Prostate gland (tissue), 2 donors: ENCODE measurements around the gene MRPS6. TPM values are rescaled to one million over a fixed set of nuclear protein-coding genes. Genes with fewer than 3 reads are reported as not detected.

ENCODE experiments used
- DNase-seq: peaks from one replicate; pipeline ENCODE4 v3.0.0-alpha.2; 2019; ENCODE audit warnings: low spot score
- H3K27ac ChIP-seq, 2 donors: fragments of 200-600 bp; sonication (generic); 2 replicates each; pipeline ENCODE4 v1.5.1; 2017 to 2019
- H3K27me3 ChIP-seq: fragments of 200-600 bp; sonication (generic); replicated peaks from 2 replicates; pipeline ENCODE4 v1.5.1; 2019; ENCODE audit not compliant: insufficient read depth
- H3K36me3 ChIP-seq, 2 donors: fragments of 200-600 bp; sonication (generic); 1 replicate in 1 of 2; 2 replicates in 1 of 2; pipeline versions ENCODE4 v1.5.1 to v1.8.1; 2017 to 2019
- H3K4me1 ChIP-seq: fragments of 200-600 bp; sonication (generic); replicated peaks from 2 replicates; pipeline ENCODE4 v1.5.1; 2019
- H3K4me3 ChIP-seq, 2 donors: fragments of 200-600 bp; sonication (generic); 2 replicates each; pipeline ENCODE4 v1.5.1; 2017 to 2019
- H3K9me3 ChIP-seq: fragments of 200-600 bp; sonication (generic); 2 replicates; pipeline ENCODE4 v1.5.1; 2017
- CTCF ChIP-seq, 4 experiments: fragments of 200-600 bp in 2 of 4; fragments of 450-650 bp in 2 of 4; sonication (generic) in 2 of 4; IDR thresholded peaks; 1 replicate in 3 of 4; 2 replicates in 1 of 4; pipeline ENCODE4 v1.5.1; 2016 to 2019; ENCODE audit warnings: antibody characterized with exemption in 4 of 4, mild to moderate bottlenecking in 2 of 4, moderate library complexity in 2 of 4
- POLR2A ChIP-seq: fragments of 450-650 bp; IDR thresholded peaks from one replicate; pipeline ENCODE4 v1.6.1; 2016; ENCODE audit warnings: antibody characterized with exemption, mild to moderate bottlenecking
- POLR2AphosphoS5 ChIP-seq: sonication (generic); formaldehyde crosslinking; IDR thresholded peaks from one replicate; pipeline ENCODE4 v1.6.1; 2017; ENCODE audit warnings: antibody characterized with exemption
- WGBS: methylation state at CpG from one replicate; pipeline ENCODE4 v1.1.5; 2018; 5-methylcytosine and 5-hydroxymethylcytosine counted together
- intact Hi-C: fragments of 100-400 bp; cut with DNase I; formaldehyde crosslinking; loops from one replicate; pipeline ENCODE4 v1.14.2; 2022
- total RNA-seq, 2 donors: library from RNA; depleted of rRNA; stranded (reverse); fragments of >200 nt; gene quantifications; one replicate each; pipeline ENCODE4 v1.1.0, GENCODE V29; 2016

Gene MRPS6
- total RNA-seq, 2 donors from 2014 or later, result 24.9 to 75.8 TPM

- TF ChIP-seq POLR2A (no peak), POLR2AphosphoS5 (no peak), CTCF (IDR thresholded peaks at IDR 0.05) (no peak)
These were observed 57.3 kb downstream of the MRPS6 start for GRCh38 chr21:34130716-34130985.

GRCh38 chr21:34131586-34131985 lies 58.2 kb downstream of the MRPS6 start:
- Histone ChIP-seq H3K4me1 (no peaks in the 10 kb centered on the region), H3K27me3 (no peaks in the 10 kb centered on the region), H3K4me3 (no peak overlapping the region), H3K27ac (no peak overlapping the region), H3K36me3 (no peaks in the 10 kb centered on the region), H3K9me3 (no peaks in the 10 kb centered on the region)
- WGBS, result 92% methylated on average over 4 of the region's 4 CpGs
- no peak for DNase-seq
- no peak for TF ChIP-seq POLR2A
- TF ChIP-seq POLR2AphosphoS5, result no peak
- TF ChIP-seq CTCF (IDR thresholded peaks at IDR 0.05), result no peak
- intact Hi-C loops, result no loop called here

More at GRCh38 chr21:34130716-34130985, 57.3 kb downstream of the MRPS6 start:
- no peaks in the 10 kb centered on the region for H3K4me1 ChIP-seq
- WGBS, result 66% methylated on average over 2 of the region's 2 CpGs
- no peaks in the 10 kb centered on the region for H3K27me3 ChIP-seq
- DNase-seq, result no peak
- no peaks in the 10 kb centered on the region for H3K36me3 ChIP-seq
- H3K9me3 ChIP-seq, result no peaks in the 10 kb centered on the region
- intact Hi-C loops, result no loop called here
- H3K27ac ChIP-seq, result peak overlapping the region in 1 of 2 donors; percentile 63
- no peak overlapping the region for H3K4me3 ChIP-seq

- no peak for DNase-seq
- no peaks in the 10 kb centered on the region for H3K4me1 ChIP-seq
These were observed 58.8 kb downstream of the MRPS6 start for GRCh38 chr21:34132202-34132601.

GRCh38 chr21:34132926-34133325 lies 59.5 kb downstream of the MRPS6 start:
- H3K27ac ChIP-seq, result no peak overlapping the region
- no peaks in the 10 kb centered on the region for H3K4me1 ChIP-seq
- WGBS, result 91% methylated on average over 4 of the region's 4 CpGs
- DNase-seq, result no peak
- no peaks in the 10 kb centered on the region for H3K27me3 ChIP-seq
- no peaks in the 10 kb centered on the region for H3K36me3 ChIP-seq
- H3K9me3 ChIP-seq, result no peaks in the 10 kb centered on the region
- TF ChIP-seq CTCF (IDR thresholded peaks at IDR 0.05) (no peak), POLR2AphosphoS5 (no peak), POLR2A (no peak)
- no peak overlapping the region for H3K4me3 ChIP-seq
- intact Hi-C loops, result no loop called here

More at GRCh38 chr21:34132202-34132601, 58.8 kb downstream of the MRPS6 start:
- Histone ChIP-seq H3K27me3 (no peaks in the 10 kb centered on the region), H3K27ac (no peak overlapping the region), H3K4me3 (no peak overlapping the region), H3K36me3 (no peaks in the 10 kb centered on the region), H3K9me3 (no peaks in the 10 kb centered on the region)
- 92% methylated on average over 13 of the region's 13 CpGs for WGBS
- intact Hi-C loops, result no loop called here
- TF ChIP-seq POLR2A (no peak), CTCF (IDR thresholded peaks at IDR 0.05) (no peak), POLR2AphosphoS5 (no peak)

- WGBS, result 65% methylated on average over 1 of the region's 1 CpG
- Histone ChIP-seq H3K9me3 (no peaks in the 10 kb centered on the region), H3K27me3 (no peaks in the 10 kb centered on the region), H3K36me3 (no peaks in the 10 kb centered on the region), H3K4me1 (no peaks in the 10 kb centered on the region), H3K27ac (no peak overlapping the region), H3K4me3 (no peak overlapping the region)
- TF ChIP-seq POLR2A (no peak), CTCF (IDR thresholded peaks at IDR 0.05) (no peak), POLR2AphosphoS5 (no peak)
- no peak for DNase-seq
- intact Hi-C loops, result no loop called here
These were observed 60.0 kb downstream of the MRPS6 start for GRCh38 chr21:34133392-34133791.
